GM18867 (cell line): Measurements from ENCODE around the gene PKNOX1.
"Not testable (repeated sequence)": the region's sequence is repeated elsewhere in the genome, so short reads cannot be mapped to it uniquely, and the experiment has no call there.

Experiments used
- ATAC-seq: cut with Tn5 transposase; IDR thresholded peaks from one replicate; pipeline ENCODE4 v1.9.1; 2021; ENCODE audit warnings: mild to moderate bottlenecking, moderate library complexity; ENCODE audit not compliant: unreplicated experiment

The PKNOX1 gene

GRCh38 chr21:43043291-43043690, 68.9 kb downstream of the PKNOX1 start:
- not testable (repeated sequence) for ATAC-seq

- ATAC-seq: not testable (repeated sequence)
These were observed 70.2 kb downstream of the PKNOX1 start for GRCh38 chr21:43044547-43044946.

GRCh38 chr21:43045165-43045875, 71.0 kb downstream of the PKNOX1 start:
- not testable (repeated sequence) for ATAC-seq

- not testable (repeated sequence) for ATAC-seq
These were observed 71.8 kb downstream of the PKNOX1 start for GRCh38 chr21:43045876-43046821.

GRCh38 chr21:43053112-43053511, 78.8 kb downstream of the PKNOX1 start:
- not testable (repeated sequence) for ATAC-seq

GRCh38 chr21:43062955-43063664, 88.7 kb downstream of the PKNOX1 start:
- ATAC-seq: not testable (repeated sequence)

GRCh38 chr21:43064265-43064917, 90.0 kb downstream of the PKNOX1 start:
- ATAC-seq: not testable (repeated sequence)

GRCh38 chr21:43065991-43066390, 91.6 kb downstream of the PKNOX1 start:
- not testable (repeated sequence) for ATAC-seq

GRCh38 chr21:43066690-43067089, 92.3 kb downstream of the PKNOX1 start:
- ATAC-seq: not testable (repeated sequence)

- ATAC-seq: not testable (repeated sequence)
These were observed 93.7 kb downstream of the PKNOX1 start for GRCh38 chr21:43068065-43068464.

- ATAC-seq: not testable (repeated sequence)
These were observed 95.3 kb downstream of the PKNOX1 start for GRCh38 chr21:43069682-43070081.

- not testable (repeated sequence) for ATAC-seq
These were observed 98.4 kb downstream of the PKNOX1 start for GRCh38 chr21:43072742-43073141.

- ATAC-seq: not testable (repeated sequence)
These were observed 100.2 kb downstream of the PKNOX1 start for GRCh38 chr21:43074401-43075169.

GRCh38 chr21:43075170-43076022, 101.0 kb downstream of the PKNOX1 start, which contains the start of gene CBS:
Gene CBS (minus strand): TSS chr21:43075835. CDS start chr21:43072193, 3,642 bp downstream.
- not testable (repeated sequence) for ATAC-seq

GRCh38 chr21:43076023-43076637, 101.8 kb downstream of the PKNOX1 start:
- ATAC-seq: not testable (repeated sequence)

GRCh38 chr21:43076643-43077042, 102.3 kb downstream of the PKNOX1 start:
- not testable (repeated sequence) for ATAC-seq

GRCh38 chr21:43082587-43083300, 108.4 kb downstream of the PKNOX1 start:
- ATAC-seq: not testable (repeated sequence)
